ENCODE results near the gene PXMP2. TPM values are rescaled to one million over a fixed set of nuclear protein-coding genes. Genes with fewer than 3 reads are reported as not detected.

PXMP2 gene
- total RNA-seq, 2 experiments from 2014 or later = 14.3 TPM

DNA sequence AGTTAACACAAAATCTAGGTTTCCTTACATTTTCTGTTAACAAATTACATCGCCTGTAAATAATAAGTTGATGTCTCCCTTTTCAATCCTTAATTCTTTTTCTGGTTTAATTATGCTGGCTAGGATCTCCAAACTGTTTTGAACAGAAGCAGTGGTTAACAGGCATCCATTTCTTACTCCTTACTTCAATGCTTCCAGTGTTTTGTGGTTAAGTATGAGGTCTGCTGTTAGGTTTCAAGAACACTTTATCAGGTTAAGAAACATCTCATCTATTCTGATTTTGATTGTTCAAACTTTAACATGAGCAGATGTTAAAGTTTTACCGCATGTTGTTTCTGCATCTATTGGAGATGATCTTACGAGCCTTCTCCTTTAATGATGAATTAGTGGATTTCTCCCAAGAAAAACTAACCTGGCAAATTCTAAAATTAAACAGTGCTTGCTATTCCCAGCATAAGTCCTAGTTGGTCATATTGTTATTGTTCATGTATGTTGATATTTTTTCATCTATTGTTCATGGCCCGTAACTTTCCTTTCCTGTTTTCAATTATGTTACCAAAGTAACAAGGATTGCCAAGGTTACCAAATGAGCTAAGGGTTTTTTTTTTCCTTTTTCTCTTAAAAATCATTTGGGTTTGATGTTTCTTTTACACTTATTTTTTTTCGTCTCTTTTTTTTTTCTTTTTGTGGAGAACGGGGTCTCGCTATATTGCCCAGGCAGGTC is 33.7 kb upstream of the PXMP2 start:
- no peaks in the 10 kb centered on the region for H3K27me3 Mint-ChIP-seq
- POLR2A ChIA-PET = no interaction called here
- H3K4me1 Mint-ChIP-seq (ENCODE audit: low read depth) = no peaks in the 10 kb centered on the region
- intact Hi-C loops (cut with micrococcal nuclease) = no loop called here
- TF ChIP-seq, protein P1, sequence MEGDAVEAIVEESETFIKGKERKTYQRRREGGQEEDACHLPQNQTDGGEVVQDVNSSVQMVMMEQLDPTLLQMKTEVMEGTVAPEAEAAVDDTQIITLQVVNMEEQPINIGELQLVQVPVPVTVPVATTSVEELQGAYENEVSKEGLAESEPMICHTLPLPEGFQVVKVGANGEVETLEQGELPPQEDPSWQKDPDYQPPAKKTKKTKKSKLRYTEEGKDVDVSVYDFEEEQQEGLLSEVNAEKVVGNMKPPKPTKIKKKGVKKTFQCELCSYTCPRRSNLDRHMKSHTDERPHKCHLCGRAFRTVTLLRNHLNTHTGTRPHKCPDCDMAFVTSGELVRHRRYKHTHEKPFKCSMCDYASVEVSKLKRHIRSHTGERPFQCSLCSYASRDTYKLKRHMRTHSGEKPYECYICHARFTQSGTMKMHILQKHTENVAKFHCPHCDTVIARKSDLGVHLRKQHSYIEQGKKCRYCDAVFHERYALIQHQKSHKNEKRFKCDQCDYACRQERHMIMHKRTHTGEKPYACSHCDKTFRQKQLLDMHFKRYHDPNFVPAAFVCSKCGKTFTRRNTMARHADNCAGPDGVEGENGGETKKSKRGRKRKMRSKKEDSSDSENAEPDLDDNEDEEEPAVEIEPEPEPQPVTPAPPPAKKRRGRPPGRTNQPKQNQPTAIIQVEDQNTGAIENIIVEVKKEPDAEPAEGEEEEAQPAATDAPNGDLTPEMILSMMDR (IDR thresholded peaks at IDR 0.05) = no peak
- no peak overlapping the region for H3K4me3 Mint-ChIP-seq
- DNase-seq (no peak), ATAC-seq (no peak)
- no peak overlapping the region for H3K27ac Mint-ChIP-seq
- no peaks in the 10 kb centered on the region for H3K9me3 Mint-ChIP-seq
- H3K36me3 Mint-ChIP-seq (ENCODE audit: low read depth) = peaks cover 41% of the 10 kb centered on the region
- CTCF ChIA-PET = no interaction called here

DNA sequence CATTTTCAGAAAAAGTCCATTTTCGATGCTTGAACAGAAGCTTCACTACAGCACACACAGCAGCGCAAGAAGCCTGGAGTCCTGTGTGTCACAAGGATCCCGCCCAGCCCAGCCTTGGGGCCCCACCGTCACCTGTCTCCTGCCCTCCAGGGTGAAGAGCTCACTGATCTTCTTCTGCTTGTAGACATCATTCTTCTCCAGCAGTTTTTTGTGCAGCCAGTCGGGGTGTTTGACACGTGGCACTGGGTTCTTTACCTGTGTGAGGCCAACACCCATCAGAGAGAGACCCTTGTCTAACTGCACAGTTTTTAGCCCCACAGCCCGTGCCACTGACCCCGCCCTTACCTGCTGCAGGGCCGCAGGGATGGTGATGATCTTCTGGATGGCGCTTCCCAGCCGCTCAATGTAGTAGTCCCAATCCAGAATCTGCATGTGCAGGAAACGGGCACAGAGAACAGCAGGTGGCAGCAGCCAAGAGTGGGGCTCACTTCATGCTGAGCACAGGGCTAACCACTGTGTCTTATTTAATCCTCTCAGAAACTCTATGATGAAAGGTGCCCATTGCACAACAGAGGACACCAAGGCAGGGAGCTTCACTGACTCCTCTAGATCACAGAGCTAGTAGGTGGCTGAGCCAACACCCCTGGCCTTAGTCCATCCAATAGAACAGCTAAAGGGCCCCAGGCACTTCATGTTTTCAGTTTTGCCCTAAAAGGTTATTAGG is 30.2 kb upstream of the PXMP2 start:
- no peaks in the 10 kb centered on the region for H3K9me3 Mint-ChIP-seq
- H3K27me3 Mint-ChIP-seq = no peaks in the 10 kb centered on the region
- TF ChIP-seq, protein P1 (IDR thresholded peaks at IDR 0.05) = no peak
- ATAC-seq (no peak), DNase-seq (no peak)
- intact Hi-C loops (cut with micrococcal nuclease) = no loop called here
- ChIA-PET POLR2A (interaction anchor here (0.6 to 1.3 kb wide), 2 partner anchors 34 to 151 kb away, joined by 3 read pairs; no protein-coding TSS in a partner anchor), CTCF (no interaction called here)
- H3K4me3 Mint-ChIP-seq = no peak overlapping the region
- H3K4me1 Mint-ChIP-seq (ENCODE audit: low read depth) = no peaks in the 10 kb centered on the region
- H3K36me3 Mint-ChIP-seq (ENCODE audit: low read depth) = peaks cover 57% of the 10 kb centered on the region
- no peak overlapping the region for H3K27ac Mint-ChIP-seq

DNA sequence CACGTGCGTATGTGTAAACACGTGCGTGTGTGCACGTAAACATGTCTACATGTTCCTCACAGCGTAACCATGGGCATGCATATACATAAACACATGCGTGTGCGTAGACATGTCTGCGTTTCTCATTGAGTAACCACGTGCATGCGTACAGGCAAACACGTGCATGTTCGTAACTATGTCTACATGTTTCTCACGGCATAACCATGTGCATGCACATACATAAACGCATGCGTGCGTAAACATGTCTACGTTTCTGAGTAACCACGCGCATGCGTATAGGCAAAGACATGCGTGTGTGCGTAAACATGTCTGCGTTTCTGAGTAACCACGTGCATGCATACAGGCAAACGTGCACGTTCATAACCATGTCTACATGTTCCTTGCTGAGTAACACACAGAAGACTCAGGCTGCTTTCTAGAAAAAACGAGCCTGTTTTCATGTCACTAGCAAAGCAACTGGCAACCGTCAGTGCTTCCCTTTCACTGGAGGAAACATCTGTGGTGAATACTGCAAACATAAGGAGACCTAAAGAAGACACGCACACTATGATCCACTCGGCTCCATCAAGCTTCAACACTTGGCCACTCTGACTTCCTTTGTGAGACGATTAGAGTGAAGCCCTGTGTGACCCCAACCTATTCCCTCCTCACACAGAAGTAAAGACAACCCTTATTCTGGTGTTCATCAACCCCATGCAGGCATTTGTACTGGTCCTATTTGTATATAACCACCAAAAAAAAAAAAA is 29.1 kb upstream of the PXMP2 start:
- Mint-ChIP-seq H3K4me1 (ENCODE audit: low read depth) (peaks cover 4% of the 10 kb centered on the region), H3K27me3 (no peaks in the 10 kb centered on the region), H3K4me3 (no peak overlapping the region), H3K36me3 (ENCODE audit: low read depth) (peaks cover 65% of the 10 kb centered on the region), H3K9me3 (no peaks in the 10 kb centered on the region), H3K27ac (no peak overlapping the region)
- TF ChIP-seq, protein P1 (IDR thresholded peaks at IDR 0.05) = no peak
- POLR2A ChIA-PET = no interaction called here
- ATAC-seq = no peak
- no peak for DNase-seq
- intact Hi-C loops (cut with micrococcal nuclease) = no loop called here
- CTCF ChIA-PET = no interaction called here

DNA sequence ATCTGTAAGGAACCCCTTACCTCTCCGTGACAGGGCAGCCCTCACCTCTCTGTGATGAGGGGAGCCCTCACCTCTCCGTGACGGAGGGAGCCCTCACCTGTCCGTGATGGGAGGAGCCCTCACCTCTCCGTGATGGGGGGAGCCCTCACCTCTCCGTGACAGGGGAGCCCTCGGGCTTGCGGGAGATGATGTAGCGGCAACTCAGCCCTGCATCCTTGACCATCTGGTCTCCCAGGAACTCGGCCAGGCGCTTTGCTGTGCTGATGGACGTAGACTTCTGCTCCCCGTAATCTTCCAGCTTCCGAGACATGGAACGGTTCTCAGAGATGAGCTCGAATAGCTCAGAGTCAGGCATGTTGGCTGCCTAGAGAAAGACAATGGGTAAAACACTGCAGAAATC is 28.2 kb upstream of the PXMP2 start:
- Mint-ChIP-seq H3K27me3 (no peaks in the 10 kb centered on the region), H3K27ac (no peak overlapping the region), H3K9me3 (no peaks in the 10 kb centered on the region), H3K4me1 (ENCODE audit: low read depth) (peaks cover 4% of the 10 kb centered on the region), H3K36me3 (ENCODE audit: low read depth) (peaks cover 69% of the 10 kb centered on the region), H3K4me3 (no peak overlapping the region)
- TF ChIP-seq, protein P1 (IDR thresholded peaks at IDR 0.05) = no peak
- ChIA-PET CTCF (no interaction called here), POLR2A (interaction anchor here (1.0 to 1.1 kb wide), 2 partner anchors 14 to 91 kb away, joined by 3 read pairs; no protein-coding TSS in a partner anchor)
- DNase-seq (no peak), ATAC-seq (no peak)
- intact Hi-C loops (cut with micrococcal nuclease) = no loop called here

Data from activated CD8-positive, alpha-beta T cell treated with anti-CD3 and anti-CD28 coated beads for 36 hours (primary cell).